ENCODE measurements around the gene ATP9B.
"Not testable (repeated sequence)": the region's sequence is repeated elsewhere in the genome, so short reads cannot be mapped to it uniquely, and the experiment has no call there.

ATP9B gene

GRCh38 chr18:79372991-79373390, 303.8 kb downstream of the ATP9B start:
- TF ChIP-seq CTCF (IDR thresholded peaks at IDR 0.05; ENCODE audit: borderline replicate concordance, insufficient read depth, low read depth, low read length): no peak
- H3K4me3 ChIP-seq (ENCODE audit: low read depth, low read length): no peak overlapping the region

DNA sequence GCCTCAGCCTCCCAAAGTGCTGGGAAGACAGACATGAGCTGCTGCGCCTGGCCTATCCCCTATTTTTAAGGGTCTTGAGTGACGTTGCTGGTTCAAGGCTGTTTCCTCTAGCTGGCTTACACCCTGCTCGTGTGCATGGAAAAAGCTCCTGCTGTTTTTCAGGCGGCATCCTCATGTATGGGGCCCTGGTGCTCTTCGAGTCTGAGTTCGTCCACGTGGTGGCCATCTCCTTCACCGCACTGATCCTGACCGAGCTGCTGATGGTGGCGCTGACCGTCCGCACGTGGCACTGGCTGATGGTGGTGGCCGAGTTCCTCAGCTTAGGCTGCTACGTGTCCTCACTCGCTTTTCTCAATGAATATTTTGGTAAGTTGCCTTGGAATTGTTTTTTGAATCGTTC, 304.5 kb downstream of the ATP9B start:
- no peak for TF ChIP-seq CTCF (IDR thresholded peaks at IDR 0.05; ENCODE audit: borderline replicate concordance, insufficient read depth, low read depth, low read length)

DNA sequence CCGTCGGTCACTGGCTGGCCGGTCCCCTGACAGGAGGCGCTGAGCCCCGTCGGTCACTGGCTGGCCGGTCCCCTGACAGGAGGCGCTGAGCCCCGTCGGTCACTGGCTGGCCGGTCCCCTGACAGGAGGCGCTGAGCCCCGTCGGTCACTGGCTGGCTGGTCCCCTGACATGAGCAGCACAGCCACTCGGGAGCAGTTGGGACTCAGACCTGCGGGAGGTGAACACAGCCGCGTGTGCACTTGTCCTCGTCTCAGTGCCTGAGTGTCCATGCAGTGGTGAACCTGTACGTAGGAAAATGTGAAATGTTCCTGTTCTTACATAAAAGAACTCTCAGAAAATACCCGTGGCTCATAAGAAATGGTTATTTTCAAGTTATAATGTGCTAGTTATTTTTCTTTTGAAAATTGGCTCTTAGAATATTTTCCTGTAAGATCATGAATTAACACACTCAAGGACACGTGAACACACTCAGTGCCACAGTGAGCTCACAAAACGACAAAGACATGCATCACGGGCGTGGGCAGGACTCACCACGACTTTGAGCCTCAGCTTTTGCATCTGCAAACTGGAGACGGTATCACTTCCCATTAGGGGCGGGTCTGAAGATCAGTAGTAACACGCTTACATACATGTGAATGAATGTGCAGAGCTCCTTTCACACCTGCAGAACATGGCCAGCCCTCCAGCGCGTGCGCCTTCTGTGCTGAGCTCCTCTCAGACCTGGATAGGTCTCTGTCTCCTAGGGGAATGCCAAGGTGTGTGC, 305.4 kb downstream of the ATP9B start:
- no peak overlapping the region for H3K4me3 ChIP-seq (ENCODE audit: low read depth, low read length)
- TF ChIP-seq CTCF (IDR thresholded peaks at IDR 0.05; ENCODE audit: borderline replicate concordance, insufficient read depth, low read depth, low read length): no peak

More for the DNA sequence above, 304.5 kb downstream of the ATP9B start:
- H3K4me3 ChIP-seq (ENCODE audit: low read depth, low read length): no peak overlapping the region

DNA sequence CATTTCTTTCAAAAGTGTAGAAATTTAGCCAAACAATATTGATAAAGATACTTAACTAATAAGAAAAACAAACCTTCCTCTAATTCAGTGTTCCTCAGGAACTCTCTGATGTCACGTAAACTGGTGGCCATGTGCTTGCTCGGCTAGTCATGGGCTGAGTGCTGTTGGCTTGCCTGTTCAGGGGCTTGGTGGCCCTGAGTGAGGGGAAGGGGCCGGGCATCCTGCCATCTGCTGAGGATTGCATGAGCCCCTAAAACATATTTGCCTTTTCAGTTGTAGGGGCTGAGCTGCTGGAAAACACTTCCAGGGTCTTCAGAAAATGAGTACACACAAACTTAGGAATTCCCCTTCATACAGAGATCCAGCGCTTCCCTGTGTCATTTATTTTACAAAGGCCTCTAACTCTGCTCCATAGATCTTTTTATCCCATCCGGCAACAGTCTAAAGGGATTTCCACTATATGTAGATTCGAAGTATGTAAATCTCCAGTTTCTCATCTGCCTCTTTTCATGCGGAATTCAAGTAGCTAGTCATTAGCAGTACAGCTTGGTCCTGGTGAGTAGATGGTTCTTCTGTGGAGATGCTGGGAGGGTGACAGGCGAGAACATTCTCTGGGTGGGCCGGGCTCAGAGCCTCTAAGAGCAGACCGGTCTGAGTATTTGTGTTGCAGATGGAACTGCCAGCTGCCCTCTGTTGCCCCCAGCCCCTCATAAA, 306.4 kb downstream of the ATP9B start:
- H3K4me3 ChIP-seq (ENCODE audit: low read depth, low read length): no peak overlapping the region
- no peak for TF ChIP-seq CTCF (IDR thresholded peaks at IDR 0.05; ENCODE audit: borderline replicate concordance, insufficient read depth, low read depth, low read length)

GRCh38 chr18:79376661-79377060, 307.5 kb downstream of the ATP9B start:
- H3K4me3 ChIP-seq (ENCODE audit: low read depth, low read length): not testable (repeated sequence)

DNA sequence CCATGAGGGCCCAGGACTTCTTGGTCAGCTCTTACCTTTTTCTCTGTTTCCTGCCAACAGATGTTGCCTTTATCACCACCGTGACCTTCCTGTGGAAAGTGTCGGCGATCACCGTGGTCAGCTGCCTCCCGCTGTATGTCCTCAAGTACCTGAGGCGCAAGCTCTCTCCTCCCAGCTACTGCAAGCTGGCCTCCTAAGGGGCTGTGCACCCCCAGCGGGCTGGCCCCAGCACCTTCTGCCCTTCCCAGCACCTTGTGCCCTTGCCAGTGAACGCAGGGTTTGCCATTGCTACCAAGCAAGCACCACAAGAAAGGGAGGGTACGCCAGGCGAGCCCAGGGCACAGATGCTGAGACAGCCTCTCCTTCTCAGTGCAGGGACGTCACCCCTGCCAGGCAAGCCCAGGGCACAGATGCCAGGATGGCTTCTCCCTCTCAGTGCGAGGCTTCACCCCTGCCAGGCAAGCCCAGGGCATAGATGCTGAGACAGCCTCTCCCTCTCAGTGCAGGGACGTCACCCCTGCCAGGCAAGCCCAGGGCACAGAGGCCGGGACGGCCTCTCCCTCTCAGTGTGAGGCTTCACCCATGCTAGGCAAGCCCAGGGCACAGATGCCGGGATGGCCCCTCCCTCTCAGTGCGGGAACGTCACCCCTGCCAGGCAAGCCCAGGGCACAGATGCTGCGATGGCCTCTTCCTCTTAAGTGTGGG, 308.1 kb downstream of the ATP9B start:
- no peak for TF ChIP-seq CTCF (IDR thresholded peaks at IDR 0.05; ENCODE audit: borderline replicate concordance, insufficient read depth, low read depth, low read length)
- H3K4me3 ChIP-seq (ENCODE audit: low read depth, low read length): no peak overlapping the region

GRCh38 chr18:79378536-79379250, 309.5 kb downstream of the ATP9B start:
- TF ChIP-seq CTCF (IDR thresholded peaks at IDR 0.05; ENCODE audit: borderline replicate concordance, insufficient read depth, low read depth, low read length): peak; percentile 98
- no peak overlapping the region for H3K4me3 ChIP-seq (ENCODE audit: low read depth, low read length)
